SIG-M5 treated with dmso at 0.1 percent for 504 hours (cell line): ENCODE results near the gene CIDEB.
"Not testable (repeated sequence)": the region's sequence is repeated elsewhere in the genome, so short reads cannot be mapped to it uniquely, and the experiment has no call there.

Experiments
- DNase-seq: peaks from one replicate; lab custom pipeline; 2025; ENCODE audit not compliant: unreplicated experiment; lab: John Stamatoyannopoulos, UW

The CIDEB gene

GRCh38 chr14:24332268-24332993 lies 24.7 kb upstream of the CIDEB start:
- DNase-seq: peak; percentile 73

DNA sequence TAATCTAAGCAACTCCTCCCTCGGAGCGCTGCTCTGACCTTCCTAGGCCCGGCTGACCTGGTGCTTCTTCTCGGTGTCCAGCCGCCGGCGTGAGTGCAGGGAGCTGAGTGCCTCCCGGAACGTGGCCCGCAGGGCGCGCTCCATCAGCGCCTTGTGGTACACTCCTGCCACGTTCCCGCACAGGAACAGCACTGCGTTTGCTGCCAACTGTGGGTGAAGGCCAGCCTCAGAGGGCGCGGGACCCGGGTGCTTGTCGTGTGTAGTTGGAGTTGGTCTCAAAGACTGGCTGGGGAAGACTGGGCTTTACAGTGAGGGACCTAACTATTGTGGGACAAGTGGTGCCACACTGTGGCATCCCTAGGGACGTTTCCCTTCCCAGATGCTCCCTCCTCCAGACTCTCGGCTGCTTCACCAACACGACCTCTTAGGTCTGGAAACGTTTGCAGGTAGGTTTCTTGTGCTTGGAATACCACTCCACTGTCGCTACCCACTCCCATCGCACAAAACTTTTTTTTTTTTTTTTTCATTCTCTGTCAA lies 24.0 kb upstream of the CIDEB start:
- no peak for DNase-seq

DNA sequence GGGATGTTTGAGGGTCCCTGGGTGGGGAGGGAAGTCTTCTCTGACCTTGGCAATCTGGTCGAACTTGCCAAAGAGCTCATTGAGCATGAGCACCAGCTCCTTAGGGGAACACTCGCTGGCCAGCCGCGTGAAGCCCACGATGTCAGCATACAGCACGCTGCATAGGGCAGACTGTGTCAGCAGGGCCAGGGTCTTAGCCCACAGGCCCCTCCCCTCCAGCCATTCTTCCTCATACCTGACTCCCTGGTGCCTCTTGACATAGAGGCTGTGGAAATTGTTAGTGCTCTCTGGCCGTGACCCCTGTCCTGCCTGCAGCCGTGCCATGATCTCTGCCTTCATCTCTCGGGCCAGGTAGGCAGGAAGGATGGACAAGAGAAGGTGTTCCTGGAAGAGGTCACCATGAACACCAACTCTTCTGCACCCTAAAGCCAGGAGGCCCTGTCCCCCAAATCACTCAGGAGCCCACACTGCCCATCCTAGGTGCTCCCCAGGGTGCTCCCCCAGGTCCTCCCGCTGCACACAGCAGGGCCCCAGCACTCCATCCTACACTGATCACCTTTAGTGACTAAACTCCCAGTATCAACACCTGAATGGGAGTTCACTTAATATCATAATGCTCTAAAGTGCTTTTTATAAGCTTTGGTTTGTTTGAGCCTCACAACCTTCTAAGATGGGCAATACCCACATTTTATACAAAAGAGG lies 23.3 kb upstream of the CIDEB start:
- no peak for DNase-seq

- no peak for DNase-seq
Observed at GRCh38 chr14:24329736-24330135, 22.0 kb upstream of the CIDEB start.

GRCh38 chr14:24329073-24329663 lies 21.4 kb upstream of the CIDEB start:
- no peak for DNase-seq

DNA sequence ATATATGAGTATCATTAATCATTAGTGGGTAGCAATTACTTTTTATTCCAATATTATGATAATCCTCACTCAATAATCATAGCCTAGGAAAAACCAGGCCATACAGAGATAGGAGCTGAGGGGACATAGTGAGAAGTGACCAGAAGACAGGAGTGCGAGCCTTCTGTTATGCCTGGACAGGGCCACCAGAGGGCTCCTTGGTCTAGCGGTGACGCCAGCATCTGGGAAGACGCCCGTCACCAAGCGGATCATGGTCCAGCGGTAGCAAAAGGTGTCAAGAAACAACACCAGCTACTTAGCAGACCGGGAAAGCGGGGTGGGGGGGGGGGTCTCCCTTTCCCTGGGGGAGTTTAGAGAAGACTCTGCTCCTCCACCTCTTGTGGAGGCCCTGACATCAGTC lies 20.1 kb upstream of the CIDEB start:
- not testable (repeated sequence) for DNase-seq

GRCh38 chr14:24327303-24327702 lies 19.5 kb upstream of the CIDEB start:
- no peak for DNase-seq

DNA sequence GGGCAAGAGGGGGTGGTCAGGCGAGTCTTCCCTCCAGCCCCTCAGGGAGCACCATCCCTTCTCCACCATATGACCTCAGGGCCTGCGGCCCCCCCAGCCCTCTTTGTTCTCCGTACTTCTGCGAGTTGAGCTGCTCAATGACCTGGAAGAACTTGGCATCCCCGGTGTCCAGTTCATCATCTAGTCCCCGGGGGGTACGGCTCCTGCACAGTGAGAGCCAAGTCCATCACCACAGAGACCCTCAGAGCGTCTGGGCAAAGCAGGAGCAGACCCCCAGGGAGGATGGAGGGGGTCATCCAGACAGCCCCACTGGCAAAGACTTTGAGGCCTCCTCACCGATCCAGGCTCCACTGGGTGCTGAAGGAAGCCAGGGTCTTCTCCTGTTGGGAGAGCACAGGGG lies 18.2 kb upstream of the CIDEB start:
- no peak for DNase-seq

GRCh38 chr14:24325041-24325530 lies 17.3 kb upstream of the CIDEB start:
- DNase-seq: no peak

- no peak for DNase-seq
Observed at GRCh38 chr14:24324024-24324423, 16.2 kb upstream of the CIDEB start.

DNA sequence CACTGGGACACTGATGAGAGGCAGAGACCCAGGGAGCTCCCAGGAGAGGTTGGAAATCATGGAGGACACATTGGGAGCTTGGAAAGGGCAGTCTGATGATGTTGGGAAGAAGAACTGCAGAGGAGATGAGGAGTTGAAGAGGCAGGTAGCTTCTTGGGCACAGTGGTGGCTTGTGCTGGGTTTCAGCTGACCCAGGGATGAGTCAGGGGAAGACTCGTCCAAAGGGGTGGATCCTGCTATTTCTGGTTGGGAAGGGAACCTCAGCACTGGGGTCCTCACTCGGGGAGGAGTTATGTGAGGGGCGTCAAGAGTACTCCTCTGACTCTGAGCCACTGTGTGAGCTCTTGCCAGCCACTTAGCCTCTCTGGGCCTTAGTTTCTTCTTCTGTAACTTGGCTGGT lies 15.6 kb upstream of the CIDEB start:
- DNase-seq: no peak

DNA sequence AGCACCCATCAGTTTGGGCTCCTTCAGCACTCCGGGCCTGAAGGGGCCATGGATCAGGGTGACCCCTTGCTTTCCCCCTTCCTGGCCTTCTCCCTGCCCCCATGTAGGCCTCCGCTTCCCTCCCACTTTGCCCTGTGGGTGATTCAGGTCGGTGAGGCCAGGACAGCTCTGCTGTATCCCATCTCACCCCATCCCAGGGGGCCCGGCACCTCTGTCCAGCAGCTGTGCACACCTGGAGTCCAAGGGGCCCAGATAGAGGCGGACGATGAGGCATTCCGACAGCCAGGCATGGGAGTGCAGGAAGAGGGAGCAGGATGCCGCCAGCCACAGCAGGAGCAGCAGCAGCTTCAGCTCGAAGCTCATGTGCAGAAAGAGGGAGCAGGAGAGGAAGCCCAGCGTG lies 14.9 kb upstream of the CIDEB start:
- no peak for DNase-seq

DNA sequence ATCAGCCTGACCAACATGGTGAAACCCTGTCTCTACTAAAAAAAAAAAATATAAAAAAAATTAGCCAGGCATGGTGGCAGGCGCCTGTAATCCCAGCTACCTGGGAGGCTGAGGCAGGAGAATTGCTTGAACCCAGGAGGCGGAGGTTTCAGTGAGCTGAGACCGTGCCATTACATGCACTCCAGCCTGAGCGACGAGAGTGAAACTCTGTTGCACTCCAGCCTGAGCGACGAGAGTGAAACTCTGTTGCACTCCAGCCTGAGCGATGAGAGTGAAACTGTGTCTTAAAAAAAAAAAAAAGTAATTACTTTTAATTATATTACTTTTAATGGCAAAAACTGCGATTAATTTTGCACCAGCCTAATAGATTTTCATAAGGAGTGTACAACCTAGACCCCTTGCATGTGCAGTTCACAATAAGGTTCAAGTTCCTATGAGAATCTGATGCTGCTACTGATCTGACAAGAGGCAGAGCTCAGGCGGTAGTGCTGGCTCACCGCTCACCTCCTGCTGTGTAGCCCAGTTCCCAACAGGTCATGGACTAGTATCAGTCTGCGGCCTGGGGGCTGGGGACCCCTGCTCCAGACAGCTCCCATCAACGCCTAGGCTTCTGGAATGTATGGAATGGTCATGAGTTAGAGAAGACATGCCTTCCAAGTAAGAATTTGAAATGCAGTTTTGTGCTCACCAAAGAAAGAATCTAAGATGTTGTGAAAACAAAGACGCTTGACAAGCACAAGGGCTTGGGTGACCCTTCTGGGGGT lies 13.6 kb upstream of the CIDEB start:
- no peak for DNase-seq

DNA sequence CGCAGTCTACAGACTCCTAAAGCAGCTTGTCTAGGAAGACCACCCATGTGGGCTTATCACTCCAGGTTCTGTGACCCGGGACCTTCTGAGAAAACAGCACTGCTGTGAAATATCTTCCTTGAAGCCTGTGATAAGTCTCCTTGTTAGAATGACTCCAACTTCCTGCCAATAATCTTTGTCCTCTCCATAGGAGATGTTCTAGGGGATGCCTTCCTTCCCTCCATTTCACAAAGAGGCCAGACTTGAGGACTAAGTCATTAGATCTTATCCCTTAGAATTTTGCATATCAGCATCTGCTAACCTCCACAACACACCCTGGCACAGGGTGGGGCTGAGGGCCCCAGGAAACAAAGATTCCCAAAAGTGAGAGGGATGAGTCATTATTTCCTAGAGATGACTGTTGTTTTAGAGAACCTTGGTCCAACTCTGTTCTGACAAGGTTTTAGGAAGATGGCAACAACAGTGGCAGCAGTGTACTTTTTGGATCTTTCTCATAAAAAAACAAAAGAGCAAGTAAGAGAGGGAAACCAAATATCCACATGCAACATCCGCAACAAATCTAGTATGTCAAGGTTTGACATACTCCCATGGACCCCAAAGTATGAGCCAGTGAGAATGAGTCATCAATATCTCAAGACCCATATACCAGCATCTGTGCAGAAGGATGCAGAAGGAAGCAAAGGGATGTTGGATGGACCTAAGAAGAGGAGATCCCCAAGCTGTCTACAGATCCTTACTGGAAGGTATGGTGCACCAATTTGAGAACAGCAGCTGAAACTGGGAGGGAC lies 9.6 kb upstream of the CIDEB start:
- DNase-seq: no peak

GRCh38 chr14:24316597-24316950 lies 8.8 kb upstream of the CIDEB start:
- no peak for DNase-seq

GRCh38 chr14:24315807-24316596 lies 8.2 kb upstream of the CIDEB start:
- no peak for DNase-seq

DNA sequence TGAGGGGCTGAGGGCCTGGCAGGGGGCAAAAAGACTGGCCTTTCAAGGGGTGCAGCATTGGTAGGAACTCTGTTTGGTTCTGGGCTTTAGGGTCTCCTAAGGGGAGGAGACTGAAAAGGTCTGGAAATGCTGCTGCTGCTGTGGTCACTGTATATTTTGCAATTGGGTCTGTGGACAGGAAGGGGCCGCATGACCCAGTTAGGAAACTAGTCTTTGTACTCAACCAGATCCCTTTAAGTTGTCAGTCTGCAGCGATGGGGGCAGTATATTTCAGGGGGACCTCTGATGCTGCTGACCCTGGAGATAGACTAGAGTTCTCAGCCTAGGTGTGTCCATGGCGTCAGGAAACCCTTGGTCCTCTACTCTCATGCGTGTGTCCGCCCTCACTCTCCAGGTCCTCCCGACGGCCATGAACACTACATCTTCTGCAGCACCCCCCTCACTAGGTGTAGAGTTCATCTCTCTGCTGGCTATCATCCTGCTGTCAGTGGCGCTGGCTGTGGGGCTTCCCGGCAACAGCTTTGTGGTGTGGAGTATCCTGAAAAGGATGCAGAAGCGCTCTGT lies 7.5 kb upstream of the CIDEB start:
- no peak for DNase-seq

DNA sequence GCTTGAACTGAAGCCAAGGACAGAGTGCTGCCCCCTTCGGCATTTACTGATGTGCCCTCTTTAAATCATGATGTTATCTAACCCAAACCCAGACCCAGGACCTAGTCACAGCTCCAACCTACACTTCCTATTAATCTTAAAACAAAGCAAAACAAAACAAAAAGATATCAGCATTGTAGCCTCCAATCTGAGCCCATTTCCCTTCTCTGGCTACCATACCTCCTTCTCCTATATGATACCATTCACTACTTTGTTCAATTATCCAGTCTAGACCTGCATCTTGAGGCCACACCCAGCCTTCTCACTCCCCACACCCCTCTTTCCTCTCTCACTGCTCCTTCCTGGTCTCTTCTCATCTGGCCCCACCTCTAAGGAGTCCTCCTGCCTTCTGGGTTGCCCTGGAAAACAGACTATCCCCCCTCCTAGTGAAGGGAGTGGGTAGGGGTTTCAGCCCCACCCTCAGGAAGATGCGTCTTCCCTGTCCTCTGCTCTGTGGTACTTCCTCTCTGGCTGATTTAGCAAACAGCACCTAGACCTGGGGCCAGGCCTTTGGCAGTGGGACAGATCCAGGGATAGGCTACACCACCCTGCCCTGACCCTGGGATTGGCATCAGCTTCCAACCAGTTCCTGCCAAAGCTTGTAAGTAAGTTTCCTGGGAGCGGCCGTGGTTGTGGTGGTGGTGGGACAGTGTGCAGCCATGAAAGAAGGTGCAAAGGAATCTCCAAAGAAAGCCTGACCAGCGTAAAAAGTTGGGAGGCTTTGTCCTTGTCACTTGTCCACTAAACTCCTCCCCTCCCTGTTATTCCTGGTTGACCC lies 6.8 kb upstream of the CIDEB start:
- no peak for DNase-seq

DNA sequence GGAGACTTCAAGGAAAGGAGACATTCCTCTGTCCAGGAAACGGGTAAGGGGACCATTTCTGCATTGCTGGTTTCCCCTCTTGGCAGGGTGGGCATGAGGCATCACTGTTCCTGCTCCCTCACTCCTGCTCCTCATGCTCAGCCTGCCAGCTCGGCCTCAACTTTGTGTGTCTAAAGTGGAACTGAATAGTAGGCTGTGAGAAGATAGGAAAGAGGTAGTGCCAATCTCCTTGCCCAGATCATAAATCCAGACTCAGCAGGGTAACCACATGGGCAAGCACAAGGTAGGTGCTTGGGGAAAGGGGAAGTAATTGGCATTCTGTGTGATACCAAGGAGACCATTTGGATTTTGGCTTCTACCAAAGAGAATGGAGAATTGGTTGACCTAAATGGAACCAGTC lies 6.1 kb upstream of the CIDEB start:
- no peak for DNase-seq
